Muscle of leg (tissue), 11 donors: Measurements from ENCODE around the gene DPF1. TPM values are rescaled to one million over a fixed set of nuclear protein-coding genes. Genes with fewer than 3 reads are reported as not detected.

ENCODE experiments used
- DNase-seq: peaks from one replicate; pipeline ENCODE4 v3.0.0; 2013
- H3K27ac ChIP-seq: one replicate; pipeline ENCODE4 v1.5.1; 2013; ENCODE audit warnings: mild to moderate bottlenecking, low read length, control low read depth
- H3K27me3 ChIP-seq: one replicate; pipeline ENCODE4 v1.6.1; 2013; ENCODE audit warnings: low read length; ENCODE audit not compliant: control insufficient read depth, insufficient read depth
- H3K36me3 ChIP-seq: one replicate; pipeline ENCODE4 v1.6.1; 2013; ENCODE audit warnings: low read length; ENCODE audit not compliant: control insufficient read depth, insufficient read depth
- H3K4me1 ChIP-seq: one replicate; pipeline ENCODE4 v1.6.1; 2013; ENCODE audit warnings: low read length; ENCODE audit not compliant: control insufficient read depth, insufficient read depth
- H3K4me3 ChIP-seq: one replicate; pipeline ENCODE4 v1.5.1; 2013; ENCODE audit warnings: low read length, control low read depth
- H3K9me3 ChIP-seq: replicated peaks from 2 replicates; pipeline ENCODE4 v1.6.1; 2013; ENCODE audit warnings: low read depth, low read length; ENCODE audit not compliant: control insufficient read depth
- WGBS: methylation state at CpG from one replicate; pipeline ENCODE4 v1.1.5; 2013; ENCODE audit warnings: missing lambda C conversion rate; ENCODE audit not compliant: insufficient coverage; 5-methylcytosine and 5-hydroxymethylcytosine counted together
- polyA plus RNA-seq, 8 donors: library from polyadenylated mRNA; unstranded; fragments of 120-200 nt; gene quantifications; one replicate each; pipeline versions ENCODE4 v1.2.1 to v1.2.3, GENCODE V29; 2013; ENCODE audit warnings: inconsistent platforms in 1 of 8, low replicate concordance in 1 of 8; ENCODE audit not compliant: insufficient read length in 8 of 8, insufficient read depth in 1 of 8
- total RNA-seq: library from RNA; stranded (reverse); fragments of 120-200 nt; gene quantifications from one replicate; pipeline ENCODE4 v1.2.4, GENCODE V29; 2013

DPF1 gene
- total and polyA plus RNA-seq, 9 donors: 2.0 to 4.9 (median 4.3) TPM

GRCh38 chr19:38170334-38170733, 53.7 kb downstream of the DPF1 start:
- no peak overlapping the region for H3K27ac ChIP-seq
- DNase-seq: no peak
- H3K9me3 ChIP-seq: no peaks in the 10 kb centered on the region
- no peaks in the 10 kb centered on the region for H3K27me3 ChIP-seq
- H3K4me3 ChIP-seq: no peak overlapping the region
- 44% methylated on average over 12 of the region's 12 CpGs for WGBS
- H3K4me1 ChIP-seq: peaks cover 28% of the 10 kb centered on the region
- H3K36me3 ChIP-seq: peaks cover 15% of the 10 kb centered on the region

GRCh38 chr19:38168637-38169036, 55.4 kb downstream of the DPF1 start:
- H3K27me3 ChIP-seq: no peaks in the 10 kb centered on the region
- WGBS: 71% methylated on average over 1 of the region's 4 CpGs
- H3K4me3 ChIP-seq: no peak overlapping the region
- H3K27ac ChIP-seq: no peak overlapping the region
- peaks cover 32% of the 10 kb centered on the region for H3K36me3 ChIP-seq
- no peak for DNase-seq
- no peaks in the 10 kb centered on the region for H3K9me3 ChIP-seq
- H3K4me1 ChIP-seq: peaks cover 21% of the 10 kb centered on the region

GRCh38 chr19:38165335-38165734, 58.7 kb downstream of the DPF1 start:
- Histone ChIP-seq H3K4me1 (peaks cover 4% of the 10 kb centered on the region), H3K4me3 (no peak overlapping the region), H3K27me3 (no peaks in the 10 kb centered on the region), H3K9me3 (peaks cover 8% of the 10 kb centered on the region), H3K27ac (no peak overlapping the region), H3K36me3 (peaks cover 46% of the 10 kb centered on the region)
- WGBS: 88% methylated on average over 4 of the region's 6 CpGs
- no peak for DNase-seq

GRCh38 chr19:38164526-38164925, 59.5 kb downstream of the DPF1 start:
- Histone ChIP-seq H3K27me3 (no peaks in the 10 kb centered on the region), H3K4me3 (no peak overlapping the region), H3K9me3 (peaks cover 8% of the 10 kb centered on the region), H3K4me1 (no peaks in the 10 kb centered on the region), H3K36me3 (peaks cover 44% of the 10 kb centered on the region), H3K27ac (no peak overlapping the region)
- DNase-seq: no peak
- 93% methylated on average over 23 of the region's 25 CpGs for WGBS

GRCh38 chr19:38163419-38164290, 60.4 kb downstream of the DPF1 start:
- no peak overlapping the region for H3K4me3 ChIP-seq
- H3K36me3 ChIP-seq: peaks cover 46% of the 10 kb centered on the region

GRCh38 chr19:38162632-38163031, 61.4 kb downstream of the DPF1 start:
- 97% methylated on average over 4 of the region's 7 CpGs for WGBS
- DNase-seq: no peak
- H3K27ac ChIP-seq: no peak overlapping the region
- no peaks in the 10 kb centered on the region for H3K27me3 ChIP-seq
- H3K4me3 ChIP-seq: no peak overlapping the region
- peaks cover 47% of the 10 kb centered on the region for H3K36me3 ChIP-seq
- peaks cover 8% of the 10 kb centered on the region for H3K9me3 ChIP-seq
- H3K4me1 ChIP-seq: no peaks in the 10 kb centered on the region

More at GRCh38 chr19:38163419-38164290, 60.4 kb downstream of the DPF1 start:
- H3K9me3 ChIP-seq: peaks cover 8% of the 10 kb centered on the region
- DNase-seq: no peak
- H3K4me1 ChIP-seq: no peaks in the 10 kb centered on the region
- no peak overlapping the region for H3K27ac ChIP-seq
- no peaks in the 10 kb centered on the region for H3K27me3 ChIP-seq
- 89% methylated on average over 19 of the region's 23 CpGs for WGBS

- Histone ChIP-seq H3K36me3 (peaks cover 47% of the 10 kb centered on the region), H3K4me1 (no peaks in the 10 kb centered on the region), H3K9me3 (peaks cover 8% of the 10 kb centered on the region), H3K27me3 (no peaks in the 10 kb centered on the region), H3K27ac (no peak overlapping the region), H3K4me3 (no peak overlapping the region)
- DNase-seq: no peak
- WGBS: 94% methylated on average over 2 of the region's 5 CpGs
Measured at GRCh38 chr19:38162094-38162493, 61.9 kb downstream of the DPF1 start.

Other genes with a start within 250 kb of the DPF1 start
- gene PPP1R14A, start 32.2 kb upstream of the DPF1 start, total RNA-seq: 2.9 TPM
- gene PPP1R14A, start 32.2 kb upstream of the DPF1 start, polyA plus RNA-seq: 10 to 100 TPM; 12.2 to 24.2 (median 19.6) TPM
- gene SPINT2, start 40.4 kb upstream of the DPF1 start, total RNA-seq: 2.6 TPM
- gene SPINT2, start 40.4 kb upstream of the DPF1 start, polyA plus RNA-seq: 10 to 100 TPM in 2 of 8 donors, 1 to 10 TPM in 6; 4.1 to 30.1 (median 4.8) TPM
- gene C19orf33, start 80.0 kb upstream of the DPF1 start, total RNA-seq: 0.66 TPM
- 1 to 10 TPM in 3 of 8 donors, under 1 TPM in 4, not detected in 1; 0.44 to 9.2 (median 1.00) TPM for gene C19orf33, start 80.0 kb upstream of the DPF1 start, polyA plus RNA-seq
- 25.9 TPM for gene YIF1B, start 91.7 kb upstream of the DPF1 start, total RNA-seq
- gene YIF1B, start 91.7 kb upstream of the DPF1 start, polyA plus RNA-seq: 10 to 100 TPM; 27.6 to 32.5 (median 30.5) TPM
- gene KCNK6, start 95.6 kb upstream of the DPF1 start, total RNA-seq: 2.6 TPM
- gene KCNK6, start 95.6 kb upstream of the DPF1 start, polyA plus RNA-seq: 1 to 10 TPM; 2.0 to 4.4 (median 2.9) TPM
- gene CATSPERG, start 111.6 kb upstream of the DPF1 start, total RNA-seq: 3.2 TPM
- gene CATSPERG, start 111.6 kb upstream of the DPF1 start, polyA plus RNA-seq: 1 to 10 TPM; 1.1 to 3.6 (median 2.0) TPM
- gene PSMD8, start 150.3 kb upstream of the DPF1 start, total RNA-seq: 133 TPM
- 100 to 1,000 TPM; 124 to 150 (median 141) TPM for gene PSMD8, start 150.3 kb upstream of the DPF1 start, polyA plus RNA-seq
- gene GGN, start 163.8 kb upstream of the DPF1 start, total RNA-seq: not detected
- gene GGN, start 163.8 kb upstream of the DPF1 start, polyA plus RNA-seq: under 1 TPM in 7 of 8 donors, not detected in 1; 0.09 to 0.84 (median 0.34) TPM
- gene SPRED3, start 164.5 kb upstream of the DPF1 start, total RNA-seq: 0.09 TPM
- gene SPRED3, start 164.5 kb upstream of the DPF1 start, polyA plus RNA-seq: under 1 TPM; 0.21 to 0.87 (median 0.41) TPM
- 9.0 TPM for gene FAM98C, start 178.9 kb upstream of the DPF1 start, total RNA-seq
- gene FAM98C, start 178.9 kb upstream of the DPF1 start, polyA plus RNA-seq: 10 to 100 TPM in 3 of 8 donors, 1 to 10 TPM in 5; 8.0 to 15.4 (median 9.7) TPM
- gene RASGRP4, start 202.0 kb upstream of the DPF1 start, total RNA-seq: 0.98 TPM
- gene RASGRP4, start 202.0 kb upstream of the DPF1 start, polyA plus RNA-seq: 1 to 10 TPM; 1.6 to 2.9 (median 2.2) TPM
- 145 TPM for gene RYR1, start 209.5 kb upstream of the DPF1 start, total RNA-seq
- 100 to 1,000 TPM; 279 to 817 (median 513) TPM for gene RYR1, start 209.5 kb upstream of the DPF1 start, polyA plus RNA-seq